NOMO-1 treated with DMSO at 0.1 percent for 48 hours (cell line): Measurements from ENCODE around the gene ANXA2R.
"Not testable (repeated sequence)": the region's sequence is repeated elsewhere in the genome, so short reads cannot be mapped to it uniquely, and the experiment has no call there.

Experiments used
- DNase-seq: peaks from one replicate; lab custom pipeline; 2025; ENCODE audit not compliant: unreplicated experiment; lab: John Stamatoyannopoulos, UW

ANXA2R gene

GRCh38 chr5:43036409-43036808 is 3.7 kb downstream of the ANXA2R start:
- DNase-seq: no peak

DNA sequence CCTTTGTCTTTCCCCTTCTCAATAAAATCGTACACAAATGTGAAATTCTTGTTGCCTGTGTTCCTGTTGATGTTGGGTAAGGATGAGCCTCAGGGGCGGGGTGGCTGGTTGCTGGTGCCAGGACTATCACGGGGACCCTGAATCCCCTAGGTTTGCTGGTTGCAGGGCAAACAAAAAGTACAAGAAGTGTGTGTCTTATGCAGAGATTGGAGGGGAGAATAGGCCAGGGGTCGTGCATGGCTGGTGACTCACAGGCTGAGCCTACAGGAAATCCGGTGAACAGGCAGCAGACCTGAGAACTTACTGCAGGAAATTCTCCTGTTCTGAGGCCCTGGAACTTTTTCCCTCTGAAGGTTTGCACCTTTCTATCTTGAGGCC is 5.5 kb downstream of the ANXA2R start:
- no peak for DNase-seq

DNA sequence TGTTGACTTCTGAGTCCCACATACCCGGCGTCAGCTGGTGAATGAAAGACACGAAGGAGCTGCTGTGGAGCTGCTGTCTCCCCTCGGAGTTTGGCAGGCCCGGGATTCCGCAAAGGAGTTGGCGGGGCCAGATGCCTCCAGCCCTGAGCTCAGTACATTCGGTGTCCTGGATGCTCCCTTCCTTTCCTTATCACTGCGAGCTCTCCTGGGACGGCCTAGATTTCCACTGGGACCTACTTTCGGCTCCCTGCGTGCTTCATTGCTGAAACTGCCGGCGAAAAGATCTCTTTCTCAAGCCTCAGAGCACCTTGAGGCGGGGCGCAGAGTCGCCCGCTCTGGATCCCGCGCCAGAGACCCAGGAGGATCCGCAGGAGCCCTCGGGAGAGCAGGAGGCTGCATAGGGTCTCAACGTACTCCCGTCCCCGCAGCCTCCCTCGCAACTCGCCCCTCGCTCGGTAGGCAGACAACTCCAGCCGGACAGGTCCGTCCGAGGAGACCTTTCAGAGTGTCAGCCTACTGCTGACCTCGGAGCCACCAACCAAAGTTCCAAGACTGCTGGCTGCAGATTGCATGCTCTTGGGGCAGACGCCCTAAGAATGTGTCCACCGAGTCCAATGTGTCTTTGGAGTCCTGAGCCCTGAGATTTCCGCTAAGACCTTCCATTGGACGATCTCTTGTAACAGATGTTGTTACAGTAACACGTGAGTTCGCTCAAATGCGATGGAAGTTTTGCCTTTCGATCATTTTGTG is 6.1 kb downstream of the ANXA2R start:
- DNase-seq: no peak

DNA sequence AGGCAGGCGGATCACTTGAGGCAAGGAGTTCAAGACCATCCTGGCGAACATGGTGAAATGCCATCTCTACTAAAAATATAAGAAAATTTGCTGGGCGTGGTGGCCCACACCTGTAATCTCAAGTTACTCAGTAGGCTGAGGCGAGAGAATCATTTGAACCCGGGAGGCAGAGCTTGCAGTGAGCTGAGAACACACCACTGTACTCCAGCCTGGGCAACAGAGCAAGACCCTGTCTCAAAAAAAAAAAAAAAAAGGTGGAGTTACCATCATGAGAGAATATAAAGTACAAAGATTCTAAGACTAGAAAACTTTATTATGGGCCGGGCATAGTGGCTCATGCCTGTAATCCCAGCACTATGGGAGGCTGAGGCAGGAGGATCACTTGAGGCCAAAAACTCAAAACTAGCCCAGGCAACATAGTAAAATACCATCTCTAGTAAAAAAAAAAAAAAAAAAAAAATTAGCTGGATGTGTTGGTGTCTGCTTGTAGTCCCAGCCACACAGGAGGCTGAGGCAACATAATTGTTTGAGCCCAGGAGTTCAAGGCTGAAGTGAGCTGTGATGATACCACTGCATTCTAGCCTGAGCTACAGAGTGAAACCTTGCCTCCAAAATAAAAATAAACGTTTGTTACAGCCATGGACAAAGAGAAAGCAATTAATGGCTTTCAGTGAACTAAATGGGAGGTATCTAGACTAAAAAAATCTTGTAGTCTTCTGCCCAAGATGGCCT is 12.9 kb downstream of the ANXA2R start:
- no peak for DNase-seq

DNA sequence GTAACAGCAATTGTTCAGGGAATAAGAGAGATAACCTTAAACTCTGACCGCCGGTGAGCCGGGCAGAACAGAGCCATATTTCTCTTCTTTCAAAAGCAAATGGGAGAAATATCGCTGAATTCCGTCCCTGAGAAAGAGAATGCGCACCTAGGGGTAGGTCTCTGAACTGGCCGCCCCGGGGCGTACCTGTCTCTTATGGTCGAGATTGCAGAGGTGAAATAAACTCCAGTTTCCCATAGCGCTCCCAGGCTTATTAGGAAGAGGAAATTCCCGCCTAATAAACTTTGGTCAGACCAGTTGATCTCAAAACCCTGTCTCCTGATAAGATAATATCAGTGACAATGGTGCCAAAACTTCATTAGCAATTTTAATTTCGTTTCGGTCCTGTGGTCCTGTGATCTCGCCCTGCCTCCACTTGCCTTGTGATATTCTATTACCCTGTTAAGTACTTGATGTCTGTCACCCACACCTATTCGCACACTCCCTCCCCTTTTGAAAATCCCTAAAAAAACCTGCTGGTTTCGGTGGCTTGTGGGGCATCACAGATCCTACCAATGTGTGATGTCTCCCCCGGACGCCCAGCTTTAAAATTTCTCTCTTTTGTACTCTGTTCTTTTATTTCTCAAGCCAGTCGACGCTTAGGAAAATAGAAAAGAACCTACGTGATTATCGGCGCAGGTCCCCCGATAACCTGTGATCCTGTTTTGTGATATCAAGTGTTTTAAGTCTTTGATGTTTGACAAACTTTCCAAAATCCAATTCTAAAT is 14.8 kb downstream of the ANXA2R start:
- not testable (repeated sequence) for DNase-seq

GRCh38 chr5:43024217-43024616 is 15.9 kb downstream of the ANXA2R start:
- no peak for DNase-seq

- no peak for DNase-seq
Measured at GRCh38 chr5:43021151-43021550, 19.0 kb downstream of the ANXA2R start.

GRCh38 chr5:43020399-43020746 is 19.7 kb downstream of the ANXA2R start:
- DNase-seq: no peak

GRCh38 chr5:43019614-43020398 is 20.3 kb downstream of the ANXA2R start:
- peak; percentile 99 for DNase-seq

- DNase-seq: no peak
Measured at GRCh38 chr5:43019291-43019613, 20.9 kb downstream of the ANXA2R start.

DNA sequence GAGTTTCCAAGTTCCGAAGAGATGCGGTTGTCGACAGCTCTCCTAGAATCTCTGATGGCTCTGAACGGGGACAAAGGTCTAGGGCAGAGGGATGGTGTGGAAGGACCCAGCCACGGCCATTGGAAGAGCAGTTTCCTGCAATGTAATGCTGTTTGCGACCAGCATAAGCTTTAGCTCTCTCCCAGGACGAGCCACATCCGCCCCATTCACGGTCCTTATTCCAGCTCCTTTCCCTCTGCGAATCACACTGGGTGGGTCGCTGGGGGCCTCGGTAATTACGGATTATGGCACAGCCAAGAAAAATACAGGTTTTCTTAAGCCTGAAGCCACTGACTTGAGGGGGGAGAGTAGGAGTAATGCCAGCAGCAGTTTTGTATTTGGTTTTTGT is 22.7 kb downstream of the ANXA2R start:
- no peak for DNase-seq

DNA sequence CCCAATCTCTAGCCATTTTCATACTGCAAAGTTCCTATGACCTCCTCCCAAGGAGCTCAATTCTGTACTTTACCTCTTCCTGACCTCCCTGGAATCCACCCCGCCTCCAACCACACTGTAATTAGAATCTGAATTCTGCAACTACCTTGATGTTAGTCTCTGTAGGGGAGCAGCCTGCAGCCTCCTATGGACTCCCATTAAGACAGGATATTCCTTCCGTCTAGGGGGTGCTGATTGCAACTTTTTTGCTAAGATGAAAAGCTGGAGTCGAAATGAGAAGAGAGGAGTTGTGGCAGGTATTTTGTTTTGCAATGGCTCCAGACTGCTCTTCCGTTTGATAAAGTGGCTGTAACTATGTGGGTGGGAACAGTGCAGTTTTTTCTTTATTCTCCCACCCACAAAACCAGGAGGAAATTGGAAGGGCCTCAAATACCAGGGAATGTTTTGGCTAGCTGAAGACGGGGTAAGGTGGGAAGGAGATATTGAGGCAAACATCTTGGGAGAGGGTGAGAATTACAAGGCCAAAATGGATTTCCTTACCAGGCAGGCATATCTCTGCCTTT is 23.8 kb downstream of the ANXA2R start:
- no peak for DNase-seq

- DNase-seq: no peak
Measured at GRCh38 chr5:43014522-43014921, 25.6 kb downstream of the ANXA2R start.

- no peak for DNase-seq
Measured at GRCh38 chr5:43010935-43011315, 29.2 kb downstream of the ANXA2R start.

DNA sequence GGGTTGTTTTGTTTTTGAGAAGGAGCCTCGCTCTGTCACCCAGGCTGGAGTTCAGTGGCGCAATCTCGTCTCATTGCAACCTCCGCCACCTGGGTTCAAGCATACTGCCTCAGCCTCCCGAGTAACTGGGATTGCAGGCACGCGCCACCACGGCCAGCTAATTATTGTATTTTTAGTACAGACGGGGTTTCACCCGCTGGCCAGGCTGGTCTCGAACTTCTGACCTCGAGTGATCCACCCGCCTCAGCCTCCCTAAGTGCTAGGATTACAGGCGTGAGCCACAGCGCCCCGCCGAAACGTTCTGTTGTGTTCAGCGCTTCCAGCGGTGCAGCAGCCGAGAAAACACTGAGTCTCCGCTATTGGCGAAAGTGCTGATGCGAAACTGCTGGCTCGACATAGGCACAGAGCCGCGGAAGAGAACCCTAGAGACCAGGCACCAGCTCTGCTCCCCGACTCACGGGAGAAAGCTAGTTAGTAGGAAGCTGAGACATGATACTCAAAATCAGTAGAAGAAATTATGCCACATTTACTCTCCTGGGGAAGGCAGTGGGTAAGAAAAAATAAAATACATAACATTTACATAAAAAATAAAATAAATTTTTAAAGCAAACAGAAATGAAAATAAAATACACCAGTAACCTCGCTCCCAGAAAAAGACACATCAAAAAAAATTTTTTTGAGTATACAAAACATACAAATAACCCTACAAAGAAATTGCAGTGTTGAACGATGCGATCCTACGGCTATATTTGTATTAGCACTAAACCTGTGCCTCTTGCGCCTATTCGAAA is 31.6 kb downstream of the ANXA2R start:
- DNase-seq: peak; percentile 97

- DNase-seq: peak; percentile 98
Measured at GRCh38 chr5:43007911-43008362, 32.2 kb downstream of the ANXA2R start.

DNA sequence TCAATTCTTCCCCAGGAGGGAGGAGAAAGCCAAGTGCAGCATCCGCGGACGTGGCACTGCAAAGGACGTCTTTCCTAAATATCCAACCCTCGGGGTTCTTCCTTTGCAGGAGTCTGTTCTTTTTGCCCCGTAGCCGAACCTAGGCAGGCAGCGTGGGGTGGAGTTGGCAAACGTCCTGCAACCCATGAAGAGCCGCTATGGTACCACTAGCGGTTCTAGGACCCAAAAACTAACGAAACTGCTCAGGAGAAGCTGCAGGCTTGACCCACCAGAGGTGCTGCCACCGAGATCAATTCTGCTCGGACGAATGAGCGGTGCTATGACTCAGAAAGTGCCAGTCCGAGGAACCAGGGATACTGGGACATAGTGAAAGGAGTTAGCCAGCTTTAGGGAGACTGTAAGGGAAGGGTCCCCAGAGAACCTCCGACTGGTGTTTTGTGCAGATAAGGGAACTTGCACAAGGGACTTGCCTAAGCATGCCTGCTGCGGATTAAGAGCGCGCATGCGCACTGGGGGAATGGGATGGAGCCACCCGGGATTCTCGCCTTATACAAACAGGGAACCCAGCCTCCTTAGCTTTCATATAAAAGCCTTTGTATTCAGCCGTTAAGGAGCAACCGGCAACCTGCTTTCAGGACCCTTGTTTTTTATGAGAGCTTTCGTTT is 32.7 kb downstream of the ANXA2R start:
- DNase-seq: peak; percentile 98

GRCh38 chr5:43006424-43007202 is 33.5 kb downstream of the ANXA2R start:
- no peak for DNase-seq

DNA sequence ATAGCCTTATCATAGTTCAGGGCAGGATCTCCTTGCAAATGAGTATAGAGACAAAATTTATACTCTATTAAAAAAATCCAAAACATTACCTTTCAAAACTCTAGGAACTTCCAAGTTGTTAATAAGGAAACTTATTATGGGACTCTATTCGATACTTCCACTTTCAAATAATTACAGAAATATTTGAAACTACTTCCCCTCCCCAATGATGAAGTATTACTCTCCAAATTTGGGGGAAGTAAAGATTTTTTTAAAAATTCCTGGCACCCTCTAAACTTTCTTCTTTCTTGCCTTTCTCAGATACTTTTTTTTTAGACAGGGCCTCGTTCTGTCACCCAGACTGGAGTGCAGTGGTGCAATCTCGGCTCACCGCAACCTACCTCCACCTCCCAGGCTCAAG is 35.1 kb downstream of the ANXA2R start:
- DNase-seq: no peak
